Psoas muscle (tissue), 8 donors: ENCODE data around the gene SAMSN1. TPM values are rescaled to one million over a fixed set of nuclear protein-coding genes. Genes with fewer than 3 reads are reported as not detected.

ENCODE experiments used
- ATAC-seq, 4 donors: fragments of 200-7000 bp; cut with Tn5 transposase; one replicate each; pipeline ENCODE4 v1.9.1; 2020; ENCODE audit warnings: moderate library complexity in 3 of 4, mild to moderate bottlenecking in 2 of 4
- DNase-seq, 2 donors: peaks; one replicate each; pipeline ENCODE4 v3.0.0-alpha.2; 2020
- H3K27ac ChIP-seq: fragments of 200-600 bp; one replicate; pipeline ENCODE4 v1.8.0; 2022
- H3K27me3 ChIP-seq, 3 donors: fragments of 200-600 bp in 1 of 3; one replicate each; pipeline versions ENCODE4 v1.6.1 to v1.8.0; 2013 to 2022; ENCODE audit warnings: low read length in 2 of 3, mild to moderate bottlenecking in 2 of 3, moderate library complexity in 1 of 3; ENCODE audit not compliant: insufficient read depth in 3 of 3
- H3K36me3 ChIP-seq, 2 donors: fragments of 200-600 bp in 1 of 2; one replicate each; pipeline versions ENCODE4 v1.6.1 to v1.8.0; 2013 to 2022; ENCODE audit warnings: low read depth in 1 of 2, mild to moderate bottlenecking in 1 of 2, moderate library complexity in 1 of 2; ENCODE audit not compliant: insufficient read depth in 1 of 2
- H3K4me1 ChIP-seq: fragments of 200-600 bp; one replicate; pipeline ENCODE4 v1.8.0; 2022
- H3K4me3 ChIP-seq: fragments of 200-600 bp; one replicate; pipeline ENCODE4 v1.8.0; 2022; ENCODE audit warnings: mild to moderate bottlenecking
- H3K9me3 ChIP-seq: fragments of 200-600 bp; one replicate; pipeline ENCODE4 v1.8.0; 2022
- WGBS, 3 donors: extraction: QIAGEN DNeasy Blood & Tissue Kit; methylation state at CpG; one replicate each; pipeline versions ENCODE4 v1.1.6 to v1.1.7; 2013; 5-methylcytosine and 5-hydroxymethylcytosine counted together
- intact Hi-C, 2 donors: fragments of 100-400 bp; cut with DNase I; formaldehyde crosslinking; loops; one replicate each; pipeline versions ENCODE4 v1.11.0 to v1.14.2; 2022
- polyA plus RNA-seq, 3 donors: library from polyadenylated mRNA; stranded (reverse); fragments of 200-250 nt; gene quantifications; one replicate each; pipeline ENCODE4 v1.2.3, GENCODE V29; 2013
- total RNA-seq, 4 donors: library from RNA; stranded (reverse); fragmentation: NEBNext Ultra II Directional in 2 of 4; extraction: Animal tissue kit (Norgen Biotek cat#: 25700) in 2 of 4; gene quantifications; one replicate each; pipeline versions ENCODE4 v1.2.1 to v1.2.4, GENCODE V29; 2021 to 2023
- TF ChIP-seq, protein P1 (sequence below): fragments of 200-600 bp; IDR thresholded peaks from one replicate; pipeline ENCODE4 v1.8.0; 2022; ENCODE audit warnings: antibody characterized with exemption
- donor health status: healthy with polysubstance abuse.
- donor health status: DM: no; HTN: no; CAD: no; lungs with moderate emphysema.
- donor health status: Bipolar disorder and iron deficiency.
- donor health status: healthy.
- donor health status: DM: yes; HTN: yes; CAD: no.
- donor health status: DM: no; HTN: no; CAD: no.
- donor health status: DM: no; HTN: no; CAD: no.
- donor health status: DM: yes; HTN: yes; CAD: no.

The SAMSN1 gene
- total and polyA plus RNA-seq, 7 donors = 0.31 to 1.8 (median 0.65) TPM

DNA sequence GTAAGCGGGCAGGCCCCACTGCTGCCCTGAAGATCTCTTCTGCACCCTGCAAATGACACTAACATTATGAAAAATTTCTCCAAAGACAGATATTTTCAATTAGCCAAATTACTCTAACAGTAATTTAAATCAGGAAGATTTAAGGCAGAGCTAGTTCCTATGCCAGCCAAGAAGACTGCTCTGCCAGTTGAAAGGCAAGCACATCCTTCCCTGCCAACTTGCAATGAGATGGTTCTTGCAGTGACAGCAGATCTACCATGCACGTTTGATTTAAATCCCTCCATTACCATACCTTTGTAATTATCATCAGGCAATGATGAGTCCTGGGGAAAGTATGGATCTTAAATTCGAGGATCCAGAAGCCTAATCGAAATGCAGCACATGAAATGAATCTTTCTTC is 76.5 kb downstream of the SAMSN1 start:
- TF ChIP-seq, protein P1, sequence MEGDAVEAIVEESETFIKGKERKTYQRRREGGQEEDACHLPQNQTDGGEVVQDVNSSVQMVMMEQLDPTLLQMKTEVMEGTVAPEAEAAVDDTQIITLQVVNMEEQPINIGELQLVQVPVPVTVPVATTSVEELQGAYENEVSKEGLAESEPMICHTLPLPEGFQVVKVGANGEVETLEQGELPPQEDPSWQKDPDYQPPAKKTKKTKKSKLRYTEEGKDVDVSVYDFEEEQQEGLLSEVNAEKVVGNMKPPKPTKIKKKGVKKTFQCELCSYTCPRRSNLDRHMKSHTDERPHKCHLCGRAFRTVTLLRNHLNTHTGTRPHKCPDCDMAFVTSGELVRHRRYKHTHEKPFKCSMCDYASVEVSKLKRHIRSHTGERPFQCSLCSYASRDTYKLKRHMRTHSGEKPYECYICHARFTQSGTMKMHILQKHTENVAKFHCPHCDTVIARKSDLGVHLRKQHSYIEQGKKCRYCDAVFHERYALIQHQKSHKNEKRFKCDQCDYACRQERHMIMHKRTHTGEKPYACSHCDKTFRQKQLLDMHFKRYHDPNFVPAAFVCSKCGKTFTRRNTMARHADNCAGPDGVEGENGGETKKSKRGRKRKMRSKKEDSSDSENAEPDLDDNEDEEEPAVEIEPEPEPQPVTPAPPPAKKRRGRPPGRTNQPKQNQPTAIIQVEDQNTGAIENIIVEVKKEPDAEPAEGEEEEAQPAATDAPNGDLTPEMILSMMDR = no peak
- no peaks in the 10 kb centered on the region for H3K4me1 ChIP-seq
- H3K4me3 ChIP-seq = no peak overlapping the region
- intact Hi-C loops = no loop called here
- no peaks in the 10 kb centered on the region for H3K36me3 ChIP-seq
- no peak for ATAC-seq
- DNase-seq = no peak
- 53 to 69% (median 58%) methylated on average over 4 of the region's 4 CpGs for WGBS, 3 donors
- no peaks in the 10 kb centered on the region for H3K27me3 ChIP-seq
- no peaks in the 10 kb centered on the region for H3K9me3 ChIP-seq
- no peak overlapping the region for H3K27ac ChIP-seq

DNA sequence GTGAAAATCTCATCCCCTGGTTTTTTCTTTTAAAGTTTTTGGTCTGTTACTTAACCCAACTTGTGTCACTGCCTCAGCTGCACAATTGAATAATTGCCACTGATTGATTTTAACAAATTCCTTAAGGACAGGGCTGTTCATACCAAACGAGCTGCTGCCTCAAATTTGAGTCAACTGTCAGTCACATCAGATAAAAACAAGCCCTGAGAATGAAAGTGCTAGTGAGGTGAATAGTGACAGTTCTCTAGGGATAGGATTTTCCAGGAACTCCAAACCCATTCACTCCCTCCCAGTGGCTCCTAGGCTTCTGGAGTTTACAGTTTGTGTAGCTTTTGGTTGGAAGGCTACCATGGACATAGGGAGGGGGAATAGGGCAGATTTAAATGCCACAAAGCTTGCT is 79.4 kb downstream of the SAMSN1 start:
- no peak overlapping the region for H3K27ac ChIP-seq
- intact Hi-C loops = no loop called here
- no peaks in the 10 kb centered on the region for H3K9me3 ChIP-seq
- no peak for ATAC-seq
- DNase-seq = no peak
- H3K27me3 ChIP-seq = no peaks in the 10 kb centered on the region
- no peaks in the 10 kb centered on the region for H3K4me1 ChIP-seq
- TF ChIP-seq, protein P1 = no peak
- 18% methylated on average over 1 of the region's 1 CpG for WGBS, 3 donors
- H3K4me3 ChIP-seq = no peak overlapping the region
- H3K36me3 ChIP-seq = no peaks in the 10 kb centered on the region

DNA sequence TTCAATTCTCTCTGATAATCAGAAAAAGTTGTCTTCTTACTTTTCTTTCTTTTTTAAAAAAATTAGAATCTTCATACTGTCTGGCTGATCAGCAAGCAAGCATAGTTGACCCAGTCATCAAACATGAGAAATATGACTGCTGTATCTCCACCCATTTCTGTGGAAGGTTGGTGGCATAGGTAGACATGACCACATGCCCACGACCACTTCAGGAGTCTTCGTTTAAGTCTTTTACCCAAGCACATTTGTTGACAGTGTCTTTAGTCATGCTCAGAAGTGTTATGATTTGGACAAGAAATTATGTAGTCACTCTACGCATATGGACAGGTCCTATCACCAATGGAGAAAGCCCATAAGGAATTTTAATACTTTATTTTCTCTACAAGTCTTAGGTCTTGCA is 88.4 kb downstream of the SAMSN1 start:
- Histone ChIP-seq H3K9me3 (no peaks in the 10 kb centered on the region), H3K4me1 (no peaks in the 10 kb centered on the region), H3K27ac (no peak overlapping the region), H3K27me3 (no peaks in the 10 kb centered on the region), H3K36me3 (no peaks in the 10 kb centered on the region), H3K4me3 (no peak overlapping the region)
- ATAC-seq = no peak
- TF ChIP-seq, protein P1 = no peak
- intact Hi-C loops = no loop called here
- 90 to 91% (median 90%) methylated on average over 3 of the region's 3 CpGs for WGBS, 3 donors
- no peak for DNase-seq

DNA sequence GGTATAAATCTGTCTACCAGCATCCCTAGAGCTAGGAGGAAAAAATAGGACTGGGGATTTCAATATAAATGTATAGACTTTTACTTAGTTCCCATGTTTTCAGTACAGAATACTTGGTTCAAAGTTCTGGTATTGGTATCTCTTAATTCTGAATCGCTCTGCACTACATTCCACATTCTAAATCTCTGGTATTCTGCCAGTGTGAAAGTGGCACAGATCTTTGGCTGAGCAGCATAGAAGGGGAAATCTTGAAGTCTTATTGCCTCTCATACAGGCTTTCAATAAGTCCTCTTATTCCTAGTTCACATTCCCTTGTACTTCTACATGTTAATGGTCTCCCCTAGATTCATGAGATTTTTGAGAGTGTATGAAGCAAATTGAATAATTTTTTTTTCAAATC is 89.2 kb downstream of the SAMSN1 start:
- TF ChIP-seq, protein P1 = no peak
- DNase-seq = no peak
- H3K27ac ChIP-seq = no peak overlapping the region
- WGBS, 3 donors = 78 to 86% (median 86%) methylated on average over 1 of the region's 1 CpG
- H3K4me1 ChIP-seq = no peaks in the 10 kb centered on the region
- H3K9me3 ChIP-seq = no peaks in the 10 kb centered on the region
- H3K4me3 ChIP-seq = no peak overlapping the region
- intact Hi-C loops = no loop called here
- no peak for ATAC-seq
- no peaks in the 10 kb centered on the region for H3K27me3 ChIP-seq
- H3K36me3 ChIP-seq = no peaks in the 10 kb centered on the region
